Colon (tissue), 2 donors: Measurements from ENCODE around the gene VPS13C.

Experiments
- FAIRE-seq: peaks from 2 replicates; lab custom pipeline; 2012; peaks lifted over from hg19 to GRCh38; lab: Jason Lieb, UNC
- donor health status: control.
- donor health status: control.

The VPS13C gene

GRCh38 chr15:61853195-61853594 lies 207.1 kb downstream of the VPS13C start:
- no peak for FAIRE-seq

DNA sequence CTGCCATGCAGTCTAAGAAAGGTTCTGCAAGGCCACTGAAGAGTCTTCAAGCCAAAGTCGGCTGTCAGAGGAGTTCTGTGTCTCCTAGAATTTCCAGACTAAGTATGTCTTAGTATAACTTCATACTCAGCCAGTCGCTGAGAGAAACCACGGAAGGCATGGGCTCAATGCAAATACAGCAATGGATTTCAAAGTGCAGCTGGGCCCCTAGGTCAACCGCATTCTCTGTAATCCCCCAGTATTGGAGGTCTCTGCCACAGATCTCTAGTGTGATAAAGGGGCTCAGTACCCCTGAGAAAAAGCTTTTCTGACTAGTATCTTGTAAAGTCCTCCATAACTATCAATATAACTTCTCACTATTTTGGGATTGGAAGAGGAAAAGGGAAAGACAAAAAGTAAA lies 208.3 kb downstream of the VPS13C start:
- no peak for FAIRE-seq

GRCh38 chr15:61849447-61849846 lies 210.8 kb downstream of the VPS13C start:
- no peak for FAIRE-seq

- no peak for FAIRE-seq
These were observed 218.8 kb downstream of the VPS13C start for GRCh38 chr15:61841466-61841865.

- no peak for FAIRE-seq
These were observed 220.2 kb downstream of the VPS13C start for GRCh38 chr15:61840090-61840489.

GRCh38 chr15:61839546-61839945 lies 220.7 kb downstream of the VPS13C start:
- no peak for FAIRE-seq

GRCh38 chr15:61835496-61836106 lies 224.6 kb downstream of the VPS13C start:
- FAIRE-seq: no peak

DNA sequence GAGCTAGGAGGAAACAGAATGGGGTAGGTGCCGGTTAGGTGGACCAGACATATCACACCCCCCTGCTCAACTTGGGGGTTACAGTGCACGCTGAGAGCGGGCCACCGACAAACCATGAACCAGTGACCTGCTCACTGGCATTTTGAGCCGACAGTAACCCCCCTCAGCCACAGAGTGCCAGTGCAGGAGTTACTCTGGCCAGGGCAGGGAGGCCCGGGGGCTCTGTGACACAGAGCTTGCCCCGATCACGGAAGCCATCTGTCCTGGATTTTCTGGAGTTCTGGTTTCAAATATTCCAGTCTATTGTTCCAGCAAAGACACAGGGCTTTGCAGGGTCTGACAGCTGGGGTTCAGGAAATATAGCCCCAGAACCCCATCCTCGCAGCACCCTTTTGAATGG lies 225.2 kb downstream of the VPS13C start:
- no peak for FAIRE-seq

DNA sequence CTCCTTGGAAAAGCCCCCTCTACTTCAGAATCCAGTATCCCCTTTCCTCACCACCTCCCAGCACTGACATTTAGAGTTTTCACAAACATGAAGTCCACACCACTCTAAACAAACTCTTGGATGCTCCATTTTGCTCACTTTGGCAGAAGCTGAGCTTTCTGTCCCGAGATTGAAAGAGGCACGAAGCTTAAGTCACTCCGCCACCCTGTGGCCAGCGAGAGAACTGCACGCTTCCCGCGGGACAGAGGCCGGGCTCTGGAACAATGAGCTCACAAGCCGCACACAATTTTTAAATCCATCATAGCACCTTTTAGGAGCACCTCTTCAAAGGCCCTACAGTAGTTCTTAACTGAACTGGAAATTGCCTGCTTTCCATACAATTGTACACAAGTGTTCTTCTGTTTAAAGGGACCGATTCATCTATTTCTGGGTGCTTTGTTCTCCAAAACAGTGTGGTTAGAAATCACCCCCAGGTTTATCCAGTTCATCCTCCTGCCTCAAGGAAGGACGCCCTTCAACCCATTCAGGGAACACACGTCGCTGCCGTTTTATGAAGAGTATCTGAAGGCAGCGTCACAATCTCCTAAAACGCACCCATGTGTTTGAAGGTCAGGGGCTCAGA lies 226.1 kb downstream of the VPS13C start:
- FAIRE-seq: no peak

GRCh38 chr15:61832223-61832622 lies 228.0 kb downstream of the VPS13C start:
- no peak for FAIRE-seq

DNA sequence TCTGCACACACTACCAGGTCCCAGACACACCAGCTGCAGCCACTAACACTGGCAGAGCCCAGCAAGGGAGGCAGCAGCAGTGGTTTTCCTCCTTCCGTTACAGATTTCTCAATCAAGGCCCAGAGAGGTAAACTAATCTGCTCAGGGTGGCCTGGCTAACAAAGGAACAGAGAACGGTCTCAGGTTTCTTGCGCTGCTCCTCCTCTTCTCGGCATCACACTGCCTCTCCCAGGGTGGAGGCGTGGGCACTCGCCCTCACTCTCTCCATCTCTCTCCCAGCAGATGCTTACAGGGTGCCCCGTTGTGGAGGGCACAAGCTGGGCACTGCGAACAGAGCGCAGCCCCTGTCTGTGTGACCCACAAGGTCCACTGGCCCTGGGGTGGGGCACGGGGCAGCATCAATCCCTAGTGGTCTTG lies 228.7 kb downstream of the VPS13C start:
- no peak for FAIRE-seq

DNA sequence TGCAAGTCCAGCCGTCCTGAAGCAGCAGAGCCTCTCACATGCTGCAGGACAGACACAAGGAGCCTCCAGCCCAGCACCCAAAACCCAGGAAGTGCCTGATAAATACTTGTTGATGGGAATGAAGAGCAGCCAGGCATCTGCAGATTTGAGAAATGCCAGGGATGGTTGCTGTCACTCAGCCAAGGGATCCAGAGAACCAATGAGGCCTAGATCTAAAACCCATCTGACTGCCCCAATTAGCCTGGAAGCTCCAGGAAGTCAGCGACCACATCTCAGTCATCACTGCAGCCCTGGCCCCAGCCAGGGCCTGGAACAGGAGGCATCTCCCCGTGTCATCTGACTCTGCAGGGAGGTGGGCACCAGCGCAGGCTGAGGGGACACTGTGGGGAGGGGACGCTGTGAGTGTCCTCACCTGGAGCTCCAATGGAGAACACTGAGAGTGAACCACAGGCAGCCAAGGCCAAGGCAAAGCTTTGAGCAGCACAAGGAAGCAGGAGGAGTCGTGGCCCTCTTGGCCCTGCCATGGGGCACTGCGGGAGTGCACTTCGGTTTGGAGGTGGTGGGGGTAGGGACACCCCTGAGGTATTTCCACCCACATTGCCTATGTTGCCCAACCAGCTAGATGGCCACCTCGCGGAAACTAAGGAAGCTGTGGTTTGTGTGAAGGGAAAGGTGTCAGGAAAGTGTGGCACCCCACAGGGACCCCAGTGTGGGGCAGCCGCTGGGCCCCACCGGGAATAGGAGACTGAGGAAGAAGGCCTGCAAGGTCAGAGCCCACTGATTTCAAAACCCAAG lies 229.5 kb downstream of the VPS13C start:
- FAIRE-seq: no peak

DNA sequence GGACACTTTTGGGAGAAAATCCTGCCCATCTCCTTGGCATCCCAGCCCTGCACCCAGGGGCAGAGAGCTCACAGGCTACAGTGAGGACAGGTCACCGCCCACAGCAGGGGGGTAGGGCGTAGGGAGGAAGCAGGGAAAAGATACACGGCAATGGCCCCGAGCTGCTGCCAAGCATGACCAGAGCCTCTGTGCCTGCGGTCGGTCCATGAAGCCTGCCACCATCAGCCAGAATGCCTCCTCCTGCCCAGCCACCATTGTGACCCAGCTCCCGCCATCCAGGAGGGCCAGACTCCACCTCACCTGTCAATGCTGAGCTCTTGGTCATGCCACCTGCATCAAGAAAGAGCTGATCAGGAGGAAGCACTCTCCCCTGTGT lies 230.7 kb downstream of the VPS13C start:
- FAIRE-seq: no peak

DNA sequence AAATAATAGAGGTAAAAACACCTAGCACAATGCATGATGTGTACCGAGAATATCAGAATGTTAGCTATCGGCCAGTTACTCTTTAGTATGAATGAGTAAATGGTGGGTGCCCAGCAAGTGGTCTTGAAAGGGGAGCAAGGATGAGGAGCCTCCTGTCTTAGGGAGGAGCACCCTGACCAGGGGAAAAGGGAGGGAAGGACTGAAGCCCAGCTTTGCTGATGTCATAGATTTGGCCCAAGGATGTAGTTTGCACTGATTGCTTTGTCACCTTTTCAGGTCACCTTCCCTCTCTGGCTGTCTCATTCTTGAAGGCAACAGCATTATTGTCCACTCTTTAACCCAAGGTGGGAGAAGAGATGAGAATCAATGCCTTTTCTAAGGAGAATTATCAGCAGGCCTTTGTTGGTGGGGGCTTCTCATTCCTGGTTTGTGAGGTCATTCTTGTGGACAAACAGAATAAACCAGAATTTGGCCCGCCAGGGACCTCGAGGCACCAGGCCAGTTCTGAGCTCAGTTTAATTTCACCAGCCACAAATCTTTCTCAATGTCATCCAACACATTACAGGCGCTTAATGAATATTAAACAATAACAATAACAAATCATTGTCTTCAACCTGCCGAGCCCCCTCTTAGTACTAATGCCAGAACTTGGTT lies 231.3 kb downstream of the VPS13C start:
- no peak for FAIRE-seq

DNA sequence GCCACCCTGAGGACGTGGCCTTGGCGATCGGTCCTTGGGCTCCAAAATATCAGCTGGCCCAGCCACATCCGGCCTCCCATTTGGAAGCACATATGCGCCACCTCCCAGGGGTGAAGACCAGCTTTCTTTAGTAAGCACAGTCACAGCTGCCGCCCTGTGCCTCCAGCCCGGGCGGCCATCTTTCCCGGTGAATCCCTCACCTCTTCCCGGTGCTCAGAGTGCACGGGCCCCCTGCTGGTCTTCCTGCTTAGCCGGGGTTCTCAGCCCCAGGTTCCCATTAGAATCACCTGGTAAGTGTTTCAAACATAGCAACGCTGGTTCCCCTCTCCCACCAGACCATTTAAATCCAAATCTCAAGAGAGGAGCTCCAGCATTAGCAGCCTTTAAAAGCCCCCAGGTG lies 232.2 kb downstream of the VPS13C start:
- FAIRE-seq: no peak

DNA sequence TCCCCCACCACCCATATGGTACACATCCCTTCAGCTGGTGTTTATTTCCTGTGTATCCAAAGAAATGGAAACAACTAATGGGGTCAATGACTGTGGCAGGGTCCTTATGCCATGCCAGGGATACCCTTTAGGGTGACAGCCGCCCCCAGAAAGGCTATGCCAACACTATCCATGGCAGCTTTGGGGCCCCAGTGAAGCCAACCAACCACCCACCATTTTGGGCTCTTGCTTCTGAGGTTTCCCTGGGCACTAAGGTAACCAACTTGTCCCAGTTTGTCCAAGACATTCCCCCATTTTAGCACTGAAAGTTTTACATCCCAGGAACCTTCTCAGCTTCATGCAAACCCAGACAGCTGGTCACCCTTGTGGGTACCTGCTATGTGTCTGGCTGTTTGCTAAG lies 233.1 kb downstream of the VPS13C start:
- no peak for FAIRE-seq

DNA sequence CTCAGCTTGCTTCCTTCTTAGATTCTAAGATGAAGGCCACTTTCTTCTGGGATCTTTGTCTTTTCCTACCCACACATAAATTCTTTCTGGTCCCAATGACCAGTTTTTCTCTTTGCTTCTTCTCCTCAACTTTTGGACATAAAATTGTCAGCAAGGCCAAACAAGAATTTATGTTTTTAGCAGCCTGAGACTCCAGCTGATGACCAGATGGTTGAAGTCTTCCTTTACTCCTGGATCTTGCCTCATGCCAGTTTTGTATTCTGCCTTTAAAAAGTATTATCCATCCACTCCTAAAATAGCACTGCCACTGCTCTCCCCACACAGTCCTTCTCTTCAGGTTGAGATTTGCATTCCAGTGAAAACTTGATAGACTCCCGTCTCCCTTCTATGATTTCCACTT lies 236.0 kb downstream of the VPS13C start:
- FAIRE-seq: no peak

- no peak for FAIRE-seq
These were observed 237.7 kb downstream of the VPS13C start for GRCh38 chr15:61822511-61822910.

- FAIRE-seq: no peak
These were observed 239.3 kb downstream of the VPS13C start for GRCh38 chr15:61820951-61821350.

- FAIRE-seq: no peak
These were observed 240.0 kb downstream of the VPS13C start for GRCh38 chr15:61820212-61820611.

DNA sequence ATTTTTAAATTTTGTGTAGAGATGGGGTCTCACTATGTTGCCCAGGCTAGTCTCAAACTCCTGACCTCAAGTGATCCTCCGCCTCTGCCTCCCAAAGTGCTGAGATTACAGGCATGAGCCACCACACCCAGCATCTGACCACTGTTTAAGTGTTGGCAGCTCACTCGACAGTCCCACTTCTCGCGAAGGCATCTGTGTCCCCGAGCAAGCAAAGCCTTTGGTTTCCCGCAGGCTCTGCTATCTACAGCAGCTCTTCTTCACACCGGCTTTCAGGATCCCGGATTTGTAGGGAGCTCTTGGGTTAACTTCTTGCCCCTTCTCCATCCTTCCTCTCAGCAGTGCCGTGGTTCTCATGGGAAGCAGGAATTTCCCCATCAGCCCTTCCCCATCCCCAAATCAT lies 240.9 kb downstream of the VPS13C start:
- no peak for FAIRE-seq

DNA sequence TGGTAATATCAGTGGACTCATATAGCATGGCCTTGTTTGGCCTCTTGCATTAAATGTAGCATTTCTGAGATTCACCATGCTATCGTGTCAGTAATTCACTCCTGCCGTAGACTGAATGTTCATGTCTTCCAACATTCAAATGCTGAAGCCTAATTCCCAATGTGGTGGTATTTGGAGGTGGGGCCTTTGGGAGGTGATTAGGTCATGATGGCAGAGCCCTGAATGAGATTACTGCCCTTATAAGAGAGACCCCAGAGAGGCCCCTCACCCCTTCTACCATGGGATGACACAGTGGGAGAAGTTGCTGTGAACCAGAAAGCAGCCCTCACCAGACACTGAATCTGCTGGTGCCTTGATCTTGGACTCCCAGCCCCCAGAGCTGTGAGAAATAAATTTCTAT lies 241.4 kb downstream of the VPS13C start:
- no peak for FAIRE-seq

- no peak for FAIRE-seq
These were observed 243.4 kb downstream of the VPS13C start for GRCh38 chr15:61816856-61817255.
